KMS-11 (cell line): ENCODE results near the gene GTPBP4.

Source experiments
- H2AFZ ChIP-seq: fragments of 200-600 bp; sonication (generic); 2 replicates; pipeline ENCODE4 v1.6.1; 2016; ENCODE audit warnings: antibody characterized with exemption, mixed run types, low read depth
- H3K27ac ChIP-seq: fragments of 200-600 bp; sonication (generic); 2 replicates; pipeline ENCODE4 v1.6.1; 2016; ENCODE audit warnings: mild to moderate bottlenecking, mixed run types
- H3K27me3 ChIP-seq: fragments of 200-600 bp; sonication (generic); 2 replicates; pipeline ENCODE4 v1.6.1; 2017; ENCODE audit warnings: mild to moderate bottlenecking, low read depth, mixed run types, moderate library complexity; ENCODE audit not compliant: insufficient read depth
- H3K36me3 ChIP-seq: fragments of 200-600 bp; sonication (generic); 2 replicates; pipeline ENCODE4 v1.6.1; 2017; ENCODE audit warnings: mild to moderate bottlenecking, mixed run types; ENCODE audit not compliant: insufficient read depth
- H3K4me1 ChIP-seq: fragments of 200-600 bp; sonication (generic); 2 replicates; pipeline ENCODE4 v1.6.1; 2016; ENCODE audit warnings: mild to moderate bottlenecking, low read depth, mixed run types; ENCODE audit not compliant: poor library complexity, severe bottlenecking
- H3K4me2 ChIP-seq: fragments of 200-600 bp; sonication (generic); 2 replicates; pipeline ENCODE4 v1.7.0; 2016; ENCODE audit warnings: mild to moderate bottlenecking, mixed run types
- H3K4me3 ChIP-seq: fragments of 200-600 bp; sonication (generic); IDR thresholded peaks from 2 replicates; pipeline ENCODE4 v1.6.1; 2017; ENCODE audit warnings: low read depth, low read length, mixed read lengths; ENCODE audit not compliant: insufficient read depth
- H3K79me2 ChIP-seq: fragments of 200-600 bp; sonication (generic); 2 replicates; pipeline ENCODE4 v1.6.1; 2016; ENCODE audit warnings: low read depth, mixed run types; ENCODE audit not compliant: insufficient read depth
- H3K9ac ChIP-seq: fragments of 200-600 bp; sonication (generic); 2 replicates; pipeline ENCODE4 v1.6.1; 2016; ENCODE audit warnings: mild to moderate bottlenecking, mixed run types
- H4K20me1 ChIP-seq: fragments of 200-600 bp; sonication (generic); 2 replicates; pipeline ENCODE4 v1.6.1; 2016; ENCODE audit warnings: mild to moderate bottlenecking, mixed run types; ENCODE audit not compliant: insufficient read depth
- CTCF ChIP-seq: fragments of 200-600 bp; sonication (generic); conservative IDR thresholded peaks from 2 replicates; pipeline ENCODE4 v1.6.1; 2017; ENCODE audit warnings: low read depth, mild to moderate bottlenecking, antibody characterized with exemption, low read length, moderate library complexity, mixed read lengths

The GTPBP4 gene

GRCh38 chr10:983971-984655 is 4.1 kb upstream of the GTPBP4 start:
- Histone ChIP-seq H4K20me1 (no peaks in the 10 kb centered on the region), H3K79me2 (peaks cover 20% of the 10 kb centered on the region), H3K4me3 (no peak overlapping the region), H3K9ac (no peak overlapping the region), H3K4me2 (no peak overlapping the region), H3K4me1 (peaks cover 10% of the 10 kb centered on the region), H2AFZ (no peak overlapping the region), H3K27ac (no peak overlapping the region), H3K27me3 (no peaks in the 10 kb centered on the region), H3K36me3 (no peaks in the 10 kb centered on the region)
- no peak for TF ChIP-seq CTCF

GRCh38 chr10:985361-985760 is 2.9 kb upstream of the GTPBP4 start:
- Histone ChIP-seq H3K27me3 (no peaks in the 10 kb centered on the region), H3K9ac (no peak overlapping the region), H3K4me1 (peaks cover 18% of the 10 kb centered on the region), H2AFZ (no peak overlapping the region), H3K4me2 (no peak overlapping the region), H3K79me2 (peaks cover 32% of the 10 kb centered on the region), H3K36me3 (no peaks in the 10 kb centered on the region), H4K20me1 (no peaks in the 10 kb centered on the region), H3K4me3 (no peak overlapping the region), H3K27ac (no peak overlapping the region)
- TF ChIP-seq CTCF, result no peak

- Histone ChIP-seq H3K27me3 (no peaks in the 10 kb centered on the region), H4K20me1 (no peaks in the 10 kb centered on the region), H3K4me3 (no peak overlapping the region), H3K79me2 (peaks cover 42% of the 10 kb centered on the region), H3K36me3 (peaks cover 6% of the 10 kb centered on the region; the same call in 1 of the 2 replicates), H3K9ac (no peak overlapping the region), H3K27ac (no peak overlapping the region), H3K4me1 (peaks cover 18% of the 10 kb centered on the region), H3K4me2 (no peak overlapping the region), H2AFZ (no peak overlapping the region)
- TF ChIP-seq CTCF, result no peak
Observed at GRCh38 chr10:986137-986825, 2.0 kb upstream of the GTPBP4 start.

- Histone ChIP-seq H3K4me1 (peaks cover 18% of the 10 kb centered on the region), H4K20me1 (no peaks in the 10 kb centered on the region), H3K4me3 (no peak overlapping the region), H3K9ac (peak overlapping the region; percentile 92; the same call in 1 of the 2 replicates), H3K36me3 (peaks cover 8% of the 10 kb centered on the region; the same call in 1 of the 2 replicates), H3K79me2 (peaks cover 48% of the 10 kb centered on the region), H3K4me2 (peak overlapping the region; percentile 74), H2AFZ (peak overlapping the region; percentile 68), H3K27me3 (no peaks in the 10 kb centered on the region), H3K27ac (peak overlapping the region; percentile 68)
- TF ChIP-seq CTCF, result no peak
Observed at GRCh38 chr10:986881-987619, 1.2 kb upstream of the GTPBP4 start.
